ENCODE results near the gene FMN2. TPM values are rescaled to one million over a fixed set of nuclear protein-coding genes. Genes with fewer than 3 reads are reported as not detected.

Gene FMN2
- total RNA-seq, 4 donors from 2014 or later = 0.11 to 0.89 TPM; not detected in 2

GRCh38 chr1:240503558-240503957 lies 411.9 kb downstream of the FMN2 start:
- no peak overlapping the region for H3K27ac ChIP-seq
- no peak overlapping the region for H3K4me3 ChIP-seq
- WGBS = 71% methylated on average over 1 of the region's 1 CpG
- no peak for DNase-seq (ENCODE audit: low spot score in 2 of 2)
- TF ChIP-seq POLR2AphosphoS5 (IDR thresholded peaks at IDR 0.05) (no peak), POLR2A (IDR thresholded peaks at IDR 0.05) (no peak), EP300 (IDR thresholded peaks at IDR 0.05) (no peak)
- no peaks in the 10 kb centered on the region for H3K4me1 ChIP-seq
- no peaks in the 10 kb centered on the region for H3K27me3 ChIP-seq
- H3K36me3 ChIP-seq = no peaks in the 10 kb centered on the region
- peaks cover 5% of the 10 kb centered on the region for H3K9me3 ChIP-seq

GRCh38 chr1:240506176-240506575 lies 414.5 kb downstream of the FMN2 start:
- Histone ChIP-seq H3K27me3 (no peaks in the 10 kb centered on the region), H3K27ac (no peak overlapping the region), H3K4me1 (no peaks in the 10 kb centered on the region), H3K4me3 (no peak overlapping the region), H3K36me3 (no peaks in the 10 kb centered on the region), H3K9me3 (peaks cover 5% of the 10 kb centered on the region)
- no peak for TF ChIP-seq POLR2AphosphoS5 (IDR thresholded peaks at IDR 0.05)
- TF ChIP-seq EP300 (IDR thresholded peaks at IDR 0.05) = no peak
- TF ChIP-seq POLR2A (IDR thresholded peaks at IDR 0.05) = no peak
- no peak for TF ChIP-seq CTCF (IDR thresholded peaks at IDR 0.05)
- WGBS = 60% methylated on average over 4 of the region's 4 CpGs
- no peak for DNase-seq (ENCODE audit: low spot score in 2 of 2)

- Histone ChIP-seq H3K4me3 (no peak overlapping the region), H3K27ac (no peak overlapping the region), H3K36me3 (no peaks in the 10 kb centered on the region), H3K9me3 (peaks cover 5% of the 10 kb centered on the region), H3K27me3 (no peaks in the 10 kb centered on the region), H3K4me1 (no peaks in the 10 kb centered on the region)
- DNase-seq (ENCODE audit: low spot score in 2 of 2) = no peak
- 70% methylated on average over 3 of the region's 3 CpGs for WGBS
- no peak for TF ChIP-seq EP300 (IDR thresholded peaks at IDR 0.05)
- TF ChIP-seq CTCF (IDR thresholded peaks at IDR 0.05) = no peak
- TF ChIP-seq POLR2A (IDR thresholded peaks at IDR 0.05) = no peak
- no peak for TF ChIP-seq POLR2AphosphoS5 (IDR thresholded peaks at IDR 0.05)
Measured at GRCh38 chr1:240508201-240508600, 416.5 kb downstream of the FMN2 start.

- no peak for TF ChIP-seq CTCF (IDR thresholded peaks at IDR 0.05)
- TF ChIP-seq POLR2A (IDR thresholded peaks at IDR 0.05) = no peak
- TF ChIP-seq POLR2AphosphoS5 (IDR thresholded peaks at IDR 0.05) = no peak
- no peak for TF ChIP-seq EP300 (IDR thresholded peaks at IDR 0.05)
- 56% methylated on average over 2 of the region's 2 CpGs for WGBS
- H3K27ac ChIP-seq = no peak overlapping the region
- no peak for DNase-seq (ENCODE audit: low spot score in 2 of 2)
- H3K27me3 ChIP-seq = no peaks in the 10 kb centered on the region
- H3K4me3 ChIP-seq = no peak overlapping the region
- no peaks in the 10 kb centered on the region for H3K4me1 ChIP-seq
- H3K36me3 ChIP-seq = no peaks in the 10 kb centered on the region
- peaks cover 5% of the 10 kb centered on the region for H3K9me3 ChIP-seq
Measured at GRCh38 chr1:240508950-240509349, 417.3 kb downstream of the FMN2 start.

GRCh38 chr1:240511789-240512188 lies 420.1 kb downstream of the FMN2 start:
- Histone ChIP-seq H3K4me3 (no peak overlapping the region), H3K27ac (no peak overlapping the region), H3K36me3 (no peaks in the 10 kb centered on the region), H3K9me3 (peaks cover under 1% of the 10 kb centered on the region), H3K27me3 (no peaks in the 10 kb centered on the region), H3K4me1 (no peaks in the 10 kb centered on the region)
- no peak for TF ChIP-seq CTCF (IDR thresholded peaks at IDR 0.05)
- no peak for TF ChIP-seq POLR2A (IDR thresholded peaks at IDR 0.05)
- TF ChIP-seq POLR2AphosphoS5 (IDR thresholded peaks at IDR 0.05) = no peak
- no peak for TF ChIP-seq EP300 (IDR thresholded peaks at IDR 0.05)
- DNase-seq (ENCODE audit: low spot score in 2 of 2) = no peak

GRCh38 chr1:240515505-240515904 lies 423.8 kb downstream of the FMN2 start:
- 50% methylated on average over 1 of the region's 1 CpG for WGBS
- Histone ChIP-seq H3K4me3 (no peak overlapping the region), H3K4me1 (no peaks in the 10 kb centered on the region), H3K27ac (no peak overlapping the region), H3K27me3 (no peaks in the 10 kb centered on the region), H3K36me3 (no peaks in the 10 kb centered on the region), H3K9me3 (no peaks in the 10 kb centered on the region)
- no peak for DNase-seq (ENCODE audit: low spot score in 2 of 2)
- TF ChIP-seq EP300 (IDR thresholded peaks at IDR 0.05) (no peak), POLR2A (IDR thresholded peaks at IDR 0.05) (no peak), CTCF (IDR thresholded peaks at IDR 0.05) (no peak), POLR2AphosphoS5 (IDR thresholded peaks at IDR 0.05) (no peak)
